Measurements from ENCODE around the gene EXD1. TPM values are rescaled to one million over a fixed set of nuclear protein-coding genes. Genes with fewer than 3 reads are reported as not detected.

The EXD1 gene
- total RNA-seq, 2 experiments from 2014 or later = not detected

DNA sequence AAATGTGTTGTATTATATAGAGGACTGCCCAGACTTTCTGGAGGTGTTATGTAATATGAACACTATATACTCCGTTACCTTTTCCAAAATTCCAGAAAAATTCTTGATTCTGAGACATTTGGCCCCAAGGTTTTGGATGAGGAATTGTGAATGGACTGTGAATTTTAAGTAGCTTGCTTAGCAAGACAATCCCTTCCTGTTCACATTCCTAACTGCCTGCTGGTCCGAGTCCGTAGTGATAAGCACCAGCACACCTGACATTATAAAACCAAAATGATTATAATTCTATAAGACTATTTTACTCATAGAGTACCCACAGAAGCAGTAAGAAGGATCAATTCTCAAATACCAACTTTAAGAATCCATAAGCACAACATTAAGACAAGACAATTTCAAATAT lies 11.2 kb downstream of the EXD1 start:
- H3K27ac Mint-ChIP-seq = no peak overlapping the region
- H3K4me3 Mint-ChIP-seq = no peak overlapping the region
- CTCF ChIA-PET = interaction anchor here (1.4 to 1.5 kb wide), 2 partner anchors 10 to 34 kb away, joined by 3 read pairs; no protein-coding TSS in a partner anchor
- no peaks in the 10 kb centered on the region for H3K4me1 Mint-ChIP-seq (ENCODE audit: low read depth)
- no peak for ATAC-seq
- DNase-seq = no peak
- no peaks in the 10 kb centered on the region for H3K36me3 Mint-ChIP-seq (ENCODE audit: low read depth)
- POLR2A ChIA-PET = no interaction called here
- peaks cover 24% of the 10 kb centered on the region for H3K27me3 Mint-ChIP-seq (ENCODE audit: low read depth)
- H3K9me3 Mint-ChIP-seq (ENCODE audit: insufficient read depth) = no peaks in the 10 kb centered on the region

- no peaks in the 10 kb centered on the region for H3K4me1 Mint-ChIP-seq (ENCODE audit: low read depth)
- no peak overlapping the region for H3K27ac Mint-ChIP-seq
- no peak for DNase-seq
- POLR2A ChIA-PET = interaction anchor here (1.2 kb wide), 1 partner anchor 13 kb away, joined by 3 read pairs; no protein-coding TSS in a partner anchor
- ATAC-seq = no peak
- H3K36me3 Mint-ChIP-seq (ENCODE audit: low read depth) = no peaks in the 10 kb centered on the region
- H3K9me3 Mint-ChIP-seq (ENCODE audit: insufficient read depth) = no peaks in the 10 kb centered on the region
- no peak overlapping the region for H3K4me3 Mint-ChIP-seq
- peaks cover 24% of the 10 kb centered on the region for H3K27me3 Mint-ChIP-seq (ENCODE audit: low read depth)
- CTCF ChIA-PET = interaction anchor here (0.5 to 1.5 kb wide), 4 partner anchors 9 to 185 kb away, joined by 3 to 4 read pairs (median 3); partner anchors contain the start of gene CHP1
These were observed 11.7 kb downstream of the EXD1 start for GRCh38 chr15:41218851-41219250.

- CTCF ChIA-PET = interaction anchor here (2.0 kb wide), 1 partner anchor 321 kb away, joined by 4 read pairs; the partner anchor contains the start of gene VPS18
These were observed 14.8 kb downstream of the EXD1 start for GRCh38 chr15:41215708-41216107.

GRCh38 chr15:41207687-41208448 lies 22.7 kb downstream of the EXD1 start:
- ChIA-PET POLR2A (no interaction called here), CTCF (no interaction called here)
- Mint-ChIP-seq H3K4me1 (ENCODE audit: low read depth) (no peaks in the 10 kb centered on the region), H3K4me3 (no peak overlapping the region), H3K36me3 (ENCODE audit: low read depth) (no peaks in the 10 kb centered on the region), H3K27me3 (ENCODE audit: low read depth) (peaks cover 17% of the 10 kb centered on the region), H3K27ac (no peak overlapping the region), H3K9me3 (ENCODE audit: insufficient read depth) (no peaks in the 10 kb centered on the region)
- ATAC-seq (no peak), DNase-seq (no peak)

More at GRCh38 chr15:41215708-41216107, 14.8 kb downstream of the EXD1 start:
- Mint-ChIP-seq H3K4me1 (ENCODE audit: low read depth) (no peaks in the 10 kb centered on the region), H3K9me3 (ENCODE audit: insufficient read depth) (no peaks in the 10 kb centered on the region), H3K27me3 (ENCODE audit: low read depth) (peaks cover 28% of the 10 kb centered on the region), H3K27ac (no peak overlapping the region), H3K4me3 (no peak overlapping the region), H3K36me3 (ENCODE audit: low read depth) (no peaks in the 10 kb centered on the region)
- POLR2A ChIA-PET = interaction anchor here (1.2 kb wide), 1 partner anchor 73 kb away, joined by 3 read pairs; no protein-coding TSS in a partner anchor
- DNase-seq (no peak), ATAC-seq (no peak)

- ATAC-seq (no peak), DNase-seq (no peak)
- POLR2A ChIA-PET = interaction anchor here (1.2 kb wide), 1 partner anchor 26 kb away, joined by 3 read pairs; the partner anchor contains the start of gene CHP1
- Mint-ChIP-seq H3K27me3 (ENCODE audit: low read depth) (peaks cover 9% of the 10 kb centered on the region), H3K9me3 (ENCODE audit: insufficient read depth) (no peaks in the 10 kb centered on the region), H3K27ac (no peak overlapping the region), H3K4me1 (ENCODE audit: low read depth) (no peaks in the 10 kb centered on the region), H3K36me3 (ENCODE audit: low read depth) (no peaks in the 10 kb centered on the region), H3K4me3 (no peak overlapping the region)
- CTCF ChIA-PET = interaction anchor here (1.3 kb wide), 1 partner anchor 20 kb away, joined by 3 read pairs; no protein-coding TSS in a partner anchor
These were observed 25.2 kb downstream of the EXD1 start for GRCh38 chr15:41205315-41205714.

GRCh38 chr15:41203395-41203794 lies 27.2 kb downstream of the EXD1 start:
- Mint-ChIP-seq H3K4me3 (no peak overlapping the region), H3K4me1 (ENCODE audit: low read depth) (no peaks in the 10 kb centered on the region), H3K27me3 (ENCODE audit: low read depth) (peaks cover 6% of the 10 kb centered on the region), H3K36me3 (ENCODE audit: low read depth) (no peaks in the 10 kb centered on the region), H3K9me3 (ENCODE audit: insufficient read depth) (no peaks in the 10 kb centered on the region), H3K27ac (no peak overlapping the region)
- ATAC-seq (no peak), DNase-seq (no peak)
- CTCF ChIA-PET = no interaction called here
- POLR2A ChIA-PET = no interaction called here

DNA sequence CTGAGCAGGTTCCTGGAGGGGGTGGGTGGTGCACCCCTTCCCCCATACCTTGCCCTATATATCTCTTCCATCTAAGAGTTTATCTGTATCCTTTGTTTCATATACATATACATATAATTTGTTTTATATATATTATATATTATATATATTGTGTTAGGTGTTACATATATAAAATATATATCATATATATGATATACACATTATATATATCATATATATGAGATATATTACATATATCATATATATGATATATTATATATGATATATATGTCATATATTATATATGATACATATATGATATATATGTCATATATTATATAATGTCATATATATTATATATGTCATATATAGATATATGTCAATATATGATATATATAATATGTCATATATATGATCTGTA lies 31.1 kb downstream of the EXD1 start:
- Mint-ChIP-seq H3K36me3 (ENCODE audit: low read depth) (no peaks in the 10 kb centered on the region), H3K27me3 (ENCODE audit: low read depth) (peaks cover 2% of the 10 kb centered on the region), H3K4me3 (no peak overlapping the region), H3K4me1 (ENCODE audit: low read depth) (no peaks in the 10 kb centered on the region), H3K9me3 (ENCODE audit: insufficient read depth) (no peaks in the 10 kb centered on the region), H3K27ac (no peak overlapping the region)
- DNase-seq (no peak), ATAC-seq (no peak)
- CTCF ChIA-PET = interaction anchor here (1.3 kb wide), 1 partner anchor 32 kb away, joined by 3 read pairs; the partner anchor contains the start of gene CHP1
- POLR2A ChIA-PET = no interaction called here

DNA sequence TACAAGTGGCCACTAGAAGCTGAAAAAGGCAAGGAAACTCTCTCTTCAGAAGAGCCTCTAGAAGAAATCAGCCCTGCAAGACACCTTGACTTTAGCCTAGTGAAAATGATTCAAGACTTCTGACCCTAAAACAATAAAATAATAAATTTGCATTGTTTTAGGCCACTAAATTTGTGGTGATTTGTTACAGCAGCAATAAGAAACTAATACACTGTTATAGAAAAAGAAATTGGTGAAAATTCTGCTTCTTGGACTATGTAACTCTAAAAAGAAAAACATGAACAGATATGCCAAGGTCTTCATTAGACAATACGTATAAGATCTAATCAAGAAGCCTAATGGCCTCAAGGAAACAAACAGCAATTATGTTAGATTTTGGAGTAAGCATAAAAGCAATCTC lies 36.1 kb downstream of the EXD1 start:
- peaks cover 3% of the 10 kb centered on the region for H3K27me3 Mint-ChIP-seq (ENCODE audit: low read depth)
- H3K4me3 Mint-ChIP-seq = no peak overlapping the region
- H3K9me3 Mint-ChIP-seq (ENCODE audit: insufficient read depth) = no peaks in the 10 kb centered on the region
- H3K36me3 Mint-ChIP-seq (ENCODE audit: low read depth) = no peaks in the 10 kb centered on the region
- DNase-seq (no peak), ATAC-seq (no peak)
- H3K4me1 Mint-ChIP-seq (ENCODE audit: low read depth) = no peaks in the 10 kb centered on the region
- no peak overlapping the region for H3K27ac Mint-ChIP-seq
- POLR2A ChIA-PET = no interaction called here
- CTCF ChIA-PET = interaction anchor here (1.0 to 1.5 kb wide), 2 partner anchors 36 to 264 kb away, joined by 3 read pairs; no protein-coding TSS in a partner anchor

GRCh38 chr15:41183581-41183980 lies 47.0 kb downstream of the EXD1 start:
- ATAC-seq (no peak), DNase-seq (no peak)
- peaks cover 9% of the 10 kb centered on the region for H3K27me3 Mint-ChIP-seq (ENCODE audit: low read depth)
- H3K4me3 Mint-ChIP-seq = no peak overlapping the region
- no peaks in the 10 kb centered on the region for H3K36me3 Mint-ChIP-seq (ENCODE audit: low read depth)
- H3K9me3 Mint-ChIP-seq (ENCODE audit: insufficient read depth) = no peaks in the 10 kb centered on the region
- H3K4me1 Mint-ChIP-seq (ENCODE audit: low read depth) = no peaks in the 10 kb centered on the region
- POLR2A ChIA-PET = no interaction called here
- no peak overlapping the region for H3K27ac Mint-ChIP-seq
- CTCF ChIA-PET = interaction anchor here (0.9 to 5.2 kb wide), 13 partner anchors 17 to 326 kb away, joined by 3 to 93 read pairs (median 4); partner anchors contain the start of genes CHP1 and EXD1

- no peak overlapping the region for H3K4me3 Mint-ChIP-seq
- DNase-seq = no peak
- no peak for ATAC-seq
- ChIA-PET POLR2A (no interaction called here), CTCF (interaction anchor here (0.9 kb wide), 1 partner anchor 278 kb away, joined by 3 read pairs; no protein-coding TSS in a partner anchor)
- no peaks in the 10 kb centered on the region for H3K9me3 Mint-ChIP-seq (ENCODE audit: insufficient read depth)
- no peaks in the 10 kb centered on the region for H3K36me3 Mint-ChIP-seq (ENCODE audit: low read depth)
- H3K4me1 Mint-ChIP-seq (ENCODE audit: low read depth) = no peaks in the 10 kb centered on the region
- H3K27me3 Mint-ChIP-seq (ENCODE audit: low read depth) = peaks cover 9% of the 10 kb centered on the region
- H3K27ac Mint-ChIP-seq = no peak overlapping the region
These were observed 48.3 kb downstream of the EXD1 start for GRCh38 chr15:41182266-41182665.

DNA sequence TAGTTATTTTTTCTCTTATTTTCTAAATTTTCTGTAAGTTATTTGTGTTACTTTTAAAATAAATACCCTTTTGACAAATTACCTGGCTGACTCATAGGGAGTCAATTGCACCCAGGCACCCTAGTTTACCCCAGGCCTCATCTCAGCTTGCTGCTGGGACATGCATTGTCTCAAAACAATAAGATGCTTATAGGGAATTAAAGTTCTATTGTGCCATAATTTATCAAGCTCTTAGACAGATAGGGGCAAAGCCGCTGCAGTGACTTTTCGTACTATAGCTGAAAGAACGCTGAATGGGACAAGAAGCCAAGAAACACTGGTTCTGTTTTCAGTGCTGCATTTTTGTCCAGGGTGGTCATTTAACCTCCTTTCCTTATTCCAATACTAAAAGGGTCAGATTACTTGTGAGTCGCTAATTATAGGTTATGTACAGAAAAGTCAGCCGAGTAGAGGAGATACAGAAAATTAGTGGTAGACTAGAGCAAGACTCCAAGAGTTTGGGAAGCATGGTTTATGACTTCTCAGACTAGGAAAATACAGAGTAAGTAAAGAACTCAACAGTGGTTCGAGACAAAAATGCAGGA lies 50.3 kb downstream of the EXD1 start:
- Mint-ChIP-seq H3K9me3 (ENCODE audit: insufficient read depth) (no peaks in the 10 kb centered on the region), H3K36me3 (ENCODE audit: low read depth) (no peaks in the 10 kb centered on the region), H3K27ac (no peak overlapping the region), H3K27me3 (ENCODE audit: low read depth) (peaks cover 9% of the 10 kb centered on the region), H3K4me3 (no peak overlapping the region), H3K4me1 (ENCODE audit: low read depth) (no peaks in the 10 kb centered on the region)
- POLR2A ChIA-PET = no interaction called here
- CTCF ChIA-PET = no interaction called here
- DNase-seq (no peak), ATAC-seq (no peak)

DNA sequence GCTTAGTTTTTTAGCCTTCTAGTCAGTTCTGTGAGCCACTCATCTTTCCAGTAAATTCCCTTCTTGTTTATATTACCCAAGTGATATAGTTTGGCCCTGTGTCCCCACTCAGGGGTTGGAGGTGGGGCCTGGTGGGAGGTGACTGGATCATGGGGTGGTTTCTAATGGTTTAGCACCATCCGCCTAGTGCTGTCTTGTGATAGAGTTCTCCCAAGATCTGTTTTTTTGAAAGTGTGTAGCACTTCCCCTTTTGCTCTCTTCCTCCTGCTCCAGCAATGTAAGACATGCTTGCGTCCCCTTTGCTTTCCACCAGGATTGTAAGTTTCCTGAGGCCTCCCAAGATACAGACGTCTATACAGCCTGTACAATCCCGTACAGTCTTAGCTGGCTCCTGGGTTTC lies 60.8 kb downstream of the EXD1 start:
- ATAC-seq = no peak
- DNase-seq = no peak
- Mint-ChIP-seq H3K4me3 (no peak overlapping the region), H3K27ac (no peak overlapping the region), H3K9me3 (ENCODE audit: insufficient read depth) (no peaks in the 10 kb centered on the region), H3K36me3 (ENCODE audit: low read depth) (no peaks in the 10 kb centered on the region), H3K4me1 (ENCODE audit: low read depth) (no peaks in the 10 kb centered on the region), H3K27me3 (ENCODE audit: low read depth) (no peaks in the 10 kb centered on the region)
- CTCF ChIA-PET = no interaction called here
- POLR2A ChIA-PET = no interaction called here

Data from activated CD8-positive, alpha-beta T cell treated with anti-CD3 and anti-CD28 coated beads, Interleukin-2, amount 10 ng/mL, durations not matched to agents 7 days and 5 days (primary cell).